OCI-LY1 (cell line): Measurements from ENCODE around the gene DOCK10.

Source experiments
- H2AFZ ChIP-seq: fragments of 200-600 bp; sonication (generic), shearing (Covaris generic); 2 replicates; pipeline ENCODE4 v1.6.0; 2014; ENCODE audit warnings: antibody characterized with exemption, mild to moderate bottlenecking, low read length
- H3F3A ChIP-seq: fragments of 200-600 bp; sonication (generic), shearing (Covaris generic); 2 replicates; pipeline ENCODE4 v1.6.0; 2014; ENCODE audit warnings: mild to moderate bottlenecking, antibody characterized with exemption, low read length, moderate library complexity; ENCODE audit not compliant: insufficient read depth
- H3K27ac ChIP-seq: fragments of 200-600 bp; sonication (generic); 2 replicates; pipeline ENCODE4 v1.5.1; 2014; ENCODE audit warnings: low read length, mixed run types, mild to moderate bottlenecking, low read depth; ENCODE audit not compliant: poor library complexity, severe bottlenecking
- H3K27me3 ChIP-seq: fragments of 200-600 bp; sonication (generic); 2 replicates; pipeline ENCODE4 v1.6.0; 2014; ENCODE audit warnings: antibody characterized with exemption, mild to moderate bottlenecking, low read length, moderate library complexity; ENCODE audit not compliant: insufficient read depth
- H3K36me3 ChIP-seq: fragments of 200-600 bp; sonication (generic); 2 replicates; pipeline ENCODE4 v1.6.1; 2014; ENCODE audit warnings: mild to moderate bottlenecking, antibody characterized with exemption, low read length, moderate library complexity, mixed read lengths; ENCODE audit not compliant: insufficient read depth
- H3K4me1 ChIP-seq: fragments of 200-600 bp; sonication (generic); 2 replicates; pipeline ENCODE4 v1.5.1; 2014; ENCODE audit warnings: mild to moderate bottlenecking, low read length, moderate library complexity; ENCODE audit not compliant: insufficient read depth, severe bottlenecking
- H3K4me2 ChIP-seq: fragments of 200-600 bp; sonication (generic), shearing (Covaris generic); 2 replicates; pipeline ENCODE4 v1.6.1; 2014; ENCODE audit warnings: low read length
- H3K4me3 ChIP-seq: fragments of 200-600 bp; sonication (generic); 2 replicates; pipeline ENCODE4 v1.5.1; 2014; ENCODE audit warnings: low read length, low read depth, mild to moderate bottlenecking, mixed read lengths; ENCODE audit not compliant: poor library complexity, severe bottlenecking
- H3K79me2 ChIP-seq: fragments of 200-600 bp; shearing (Covaris generic); 2 replicates; pipeline ENCODE4 v1.6.1; 2016; ENCODE audit warnings: mixed run types, low read length, mixed read lengths; ENCODE audit not compliant: insufficient read depth
- H3K9ac ChIP-seq: fragments of 200-600 bp; sonication (generic), shearing (Covaris generic); 2 replicates; pipeline ENCODE4 v1.6.1; 2014; ENCODE audit warnings: mild to moderate bottlenecking, low read length, mixed read lengths
- H3K9me2 ChIP-seq: fragments of 200-600 bp; sonication (generic), shearing (Covaris generic); 2 replicates; pipeline ENCODE4 v1.6.1; 2014; ENCODE audit warnings: low read depth, mild to moderate bottlenecking, low read length, mixed read lengths
- H3K9me3 ChIP-seq: fragments of 200-600 bp; shearing (Covaris generic); 2 replicates; pipeline ENCODE4 v1.6.1; 2014; ENCODE audit warnings: low read length, mixed read lengths
- H4K20me1 ChIP-seq: fragments of 200-600 bp; sonication (generic), shearing (Covaris generic); 2 replicates; pipeline ENCODE4 v1.6.0; 2016; ENCODE audit warnings: mild to moderate bottlenecking, low read length; ENCODE audit not compliant: insufficient read depth
- EZH2 ChIP-seq: fragments of 200-600 bp; sonication (generic), shearing (Covaris generic); IDR thresholded peaks from 2 replicates; pipeline ENCODE4 v1.8.0; 2017; ENCODE audit warnings: borderline replicate concordance, mixed run types, mild to moderate bottlenecking, antibody characterized with exemption, low read length, moderate library complexity, mixed read lengths
- TF ChIP-seq, protein P1 (sequence below): fragments of 200-600 bp; sonication (generic), shearing (Covaris generic); IDR thresholded peaks from 2 replicates; pipeline ENCODE4 v1.5.1; 2017; ENCODE audit warnings: mild to moderate bottlenecking, antibody characterized with exemption, low read length, moderate library complexity, mixed read lengths

The DOCK10 gene

DNA sequence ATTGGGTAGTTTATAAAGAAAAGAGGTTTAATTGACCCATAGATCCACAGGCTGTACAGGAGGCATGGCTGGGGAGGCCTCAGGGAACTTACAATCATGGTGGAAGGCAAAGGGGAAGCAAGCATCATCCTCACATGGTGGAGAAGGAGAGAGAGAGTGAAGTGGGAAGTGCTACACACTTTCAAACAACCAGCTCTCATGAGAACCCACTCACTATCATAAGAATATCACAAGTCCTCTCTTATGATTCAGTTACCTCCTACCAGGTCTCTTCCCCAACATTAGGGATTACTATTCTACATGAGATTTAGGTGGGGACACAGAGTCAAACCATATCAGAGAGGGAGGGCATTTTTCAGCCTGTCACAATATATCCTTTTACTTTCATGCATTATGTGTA lies 22.7 kb upstream of the DOCK10 start:
- TF ChIP-seq, protein P1, sequence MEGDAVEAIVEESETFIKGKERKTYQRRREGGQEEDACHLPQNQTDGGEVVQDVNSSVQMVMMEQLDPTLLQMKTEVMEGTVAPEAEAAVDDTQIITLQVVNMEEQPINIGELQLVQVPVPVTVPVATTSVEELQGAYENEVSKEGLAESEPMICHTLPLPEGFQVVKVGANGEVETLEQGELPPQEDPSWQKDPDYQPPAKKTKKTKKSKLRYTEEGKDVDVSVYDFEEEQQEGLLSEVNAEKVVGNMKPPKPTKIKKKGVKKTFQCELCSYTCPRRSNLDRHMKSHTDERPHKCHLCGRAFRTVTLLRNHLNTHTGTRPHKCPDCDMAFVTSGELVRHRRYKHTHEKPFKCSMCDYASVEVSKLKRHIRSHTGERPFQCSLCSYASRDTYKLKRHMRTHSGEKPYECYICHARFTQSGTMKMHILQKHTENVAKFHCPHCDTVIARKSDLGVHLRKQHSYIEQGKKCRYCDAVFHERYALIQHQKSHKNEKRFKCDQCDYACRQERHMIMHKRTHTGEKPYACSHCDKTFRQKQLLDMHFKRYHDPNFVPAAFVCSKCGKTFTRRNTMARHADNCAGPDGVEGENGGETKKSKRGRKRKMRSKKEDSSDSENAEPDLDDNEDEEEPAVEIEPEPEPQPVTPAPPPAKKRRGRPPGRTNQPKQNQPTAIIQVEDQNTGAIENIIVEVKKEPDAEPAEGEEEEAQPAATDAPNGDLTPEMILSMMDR = no peak
- TF ChIP-seq EZH2 = no peak
- no peaks in the 10 kb centered on the region for H3K9me2 ChIP-seq
- H2AFZ ChIP-seq = no peak overlapping the region
- H3K27me3 ChIP-seq = no peaks in the 10 kb centered on the region
- H3K4me1 ChIP-seq = no peaks in the 10 kb centered on the region
- H3F3A ChIP-seq = no peaks in the 10 kb centered on the region
- H3K36me3 ChIP-seq = no peaks in the 10 kb centered on the region
- no peak overlapping the region for H3K4me3 ChIP-seq
- H3K9ac ChIP-seq = no peak overlapping the region
- no peak overlapping the region for H3K27ac ChIP-seq
- no peaks in the 10 kb centered on the region for H4K20me1 ChIP-seq
- H3K9me3 ChIP-seq = no peaks in the 10 kb centered on the region
- no peak overlapping the region for H3K4me2 ChIP-seq
- H3K79me2 ChIP-seq = no peaks in the 10 kb centered on the region

DNA sequence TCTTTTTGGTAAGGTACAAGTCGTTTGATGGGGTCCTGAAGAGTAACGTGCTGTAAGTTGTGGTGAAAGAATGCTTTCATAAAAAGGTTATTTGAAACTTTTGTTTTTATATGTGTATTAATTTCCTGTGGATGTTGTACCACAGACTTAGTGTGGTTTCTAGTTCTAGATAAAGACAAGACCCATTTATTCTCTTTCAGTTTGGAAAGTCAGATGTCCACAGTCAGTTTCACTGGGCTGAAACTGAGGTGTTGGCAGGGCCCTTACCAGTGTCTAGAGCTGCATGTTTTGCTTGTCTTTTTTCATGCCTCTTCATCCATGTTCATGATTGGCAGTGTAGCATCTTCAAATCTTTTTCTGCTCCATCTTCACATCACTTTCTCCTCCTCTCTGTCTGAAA lies 22.1 kb upstream of the DOCK10 start:
- Histone ChIP-seq H3K4me2 (no peak overlapping the region), H3K9me3 (no peaks in the 10 kb centered on the region), H3K36me3 (no peaks in the 10 kb centered on the region), H4K20me1 (no peaks in the 10 kb centered on the region), H3K27me3 (no peaks in the 10 kb centered on the region), H3F3A (no peaks in the 10 kb centered on the region), H3K9ac (no peak overlapping the region), H3K9me2 (no peaks in the 10 kb centered on the region), H3K4me1 (no peaks in the 10 kb centered on the region), H2AFZ (no peak overlapping the region), H3K79me2 (no peaks in the 10 kb centered on the region), H3K27ac (no peak overlapping the region), H3K4me3 (no peak overlapping the region)
- TF ChIP-seq EZH2 = no peak
- TF ChIP-seq, protein P1 = no peak

- H3K79me2 ChIP-seq = no peaks in the 10 kb centered on the region
Observed at GRCh38 chr2:225056330-225057073, 14.2 kb upstream of the DOCK10 start.

More at GRCh38 chr2:225056330-225057073, 14.2 kb upstream of the DOCK10 start:
- H3K36me3 ChIP-seq = no peaks in the 10 kb centered on the region
- H3K9me3 ChIP-seq = no peaks in the 10 kb centered on the region
- H3K4me2 ChIP-seq = no peak overlapping the region
- H2AFZ ChIP-seq = no peak overlapping the region
- H3K9ac ChIP-seq = no peak overlapping the region
- H3K4me1 ChIP-seq = no peaks in the 10 kb centered on the region
- no peaks in the 10 kb centered on the region for H3F3A ChIP-seq
- no peaks in the 10 kb centered on the region for H4K20me1 ChIP-seq
- H3K4me3 ChIP-seq = no peak overlapping the region
- TF ChIP-seq, protein P1 = no peak
- TF ChIP-seq EZH2 = no peak
- H3K27me3 ChIP-seq = no peaks in the 10 kb centered on the region
- no peaks in the 10 kb centered on the region for H3K9me2 ChIP-seq
- no peak overlapping the region for H3K27ac ChIP-seq
